Upper lobe of left lung (tissue), 6 donors: ENCODE results near the gene ROBO1. TPM values are rescaled to one million over a fixed set of nuclear protein-coding genes. Genes with fewer than 3 reads are reported as not detected.

Experiments used
- ATAC-seq, 2 donors: fragments of 200-7000 bp; cut with Tn5 transposase; one replicate each; pipeline ENCODE4 v1.9.1; 2022; ENCODE audit warnings: mild to moderate bottlenecking in 2 of 2, moderate library complexity in 2 of 2; ENCODE audit not compliant: low FRiP score in 2 of 2
- DNase-seq, 2 donors: peaks; one replicate each; pipeline ENCODE4 v3.0.0-alpha.2; 2019 to 2020
- H3K27ac ChIP-seq, 4 donors: fragments of 200-600 bp; sonication (generic); one replicate each; pipeline ENCODE4 v1.5.1; 2016 to 2019
- H3K27me3 ChIP-seq, 4 donors: fragments of 200-600 bp; sonication (generic); one replicate each; pipeline ENCODE4 v1.5.1; 2017 to 2019
- H3K36me3 ChIP-seq, 4 donors: fragments of 200-600 bp; sonication (generic); one replicate each; pipeline ENCODE4 v1.5.1; 2016 to 2019
- H3K4me1 ChIP-seq, 4 donors: fragments of 200-600 bp; sonication (generic); one replicate each; pipeline ENCODE4 v1.5.1; 2018 to 2019
- H3K4me3 ChIP-seq, 4 donors: fragments of 200-600 bp; sonication (generic); one replicate each; pipeline ENCODE4 v1.5.1; 2017 to 2019; ENCODE audit warnings: mild to moderate bottlenecking in 2 of 4, moderate library complexity in 1 of 4
- H3K9me3 ChIP-seq, 4 donors: fragments of 200-600 bp; sonication (generic); one replicate each; pipeline ENCODE4 v1.5.1; 2018 to 2019
- EP300 ChIP-seq, 4 donors: sonication (generic); formaldehyde crosslinking; IDR thresholded peaks; one replicate each; pipeline ENCODE4 v1.5.1; 2017; ENCODE audit warnings: antibody characterized with exemption in 4 of 4, control low read depth in 2 of 4
- POLR2A ChIP-seq, 4 donors: fragments of 450-650 bp; IDR thresholded peaks; one replicate each; pipeline ENCODE4 v1.5.1; 2016 to 2017; ENCODE audit warnings: antibody characterized with exemption in 4 of 4, mild to moderate bottlenecking in 2 of 4
- POLR2AphosphoS5 ChIP-seq, 2 donors: sonication (generic); formaldehyde crosslinking; IDR thresholded peaks; one replicate each; pipeline ENCODE4 v1.5.1; 2017; ENCODE audit warnings: antibody characterized with exemption in 2 of 2
- WGBS, 2 donors: methylation state at CpG; one replicate each; pipeline ENCODE4 v1.1.5; 2017 to 2018; 5-methylcytosine and 5-hydroxymethylcytosine counted together
- total RNA-seq, 6 donors: library from RNA; depleted of rRNA in 4 of 6; stranded (reverse); fragments of >200 nt in 4 of 6; gene quantifications; one replicate each; pipeline versions ENCODE4 v1.1.0 to v1.2.1, GENCODE V29; 2016 to 2021
- TF ChIP-seq, protein P1 (sequence below), 6 experiments: fragments of 450-650 bp in 4 of 6; fragments of 200-600 bp in 2 of 6; sonication (generic) in 2 of 6; IDR thresholded peaks; one replicate each; pipeline ENCODE4 v1.5.1; 2016 to 2019; ENCODE audit warnings: antibody characterized with exemption in 6 of 6
- donor health status: DM: no; HTN: no; CAD: no; lungs with moderate emphysema.
- donor health status: DM: no; HTN: yes; CAD: no; lungs with severe emphysema.

The ROBO1 gene
- total RNA-seq, 6 donors from 2014 or later, result 10.5 to 29.0 (median 18.0) TPM

DNA sequence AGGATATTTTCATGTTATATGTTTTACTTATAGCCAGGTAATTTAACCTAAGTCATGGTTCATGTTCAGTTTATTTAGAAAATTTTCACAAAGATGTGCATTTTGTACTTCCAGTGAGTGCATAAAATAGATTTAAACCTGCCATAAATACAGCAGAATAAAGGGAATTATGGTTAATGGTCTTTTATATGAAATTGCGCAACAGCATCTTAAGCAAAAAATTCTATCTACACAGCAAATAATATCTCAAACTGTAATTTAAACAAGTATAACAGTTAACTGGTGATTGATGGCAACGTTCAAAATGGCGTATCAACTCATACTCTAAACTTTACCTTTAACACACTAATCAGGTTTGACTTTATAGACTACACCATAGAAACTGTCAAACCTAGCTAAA lies 97.6 kb downstream of the ROBO1 start:
- ATAC-seq (no peak), DNase-seq (no peak)
- H3K27ac ChIP-seq, result no peak overlapping the region
- no peaks in the 10 kb centered on the region for H3K4me1 ChIP-seq
- H3K36me3 ChIP-seq, result no peaks in the 10 kb centered on the region
- WGBS, 2 donors, result 65 to 80% methylated on average over 3 of the region's 3 CpGs
- no peak overlapping the region for H3K4me3 ChIP-seq
- no peaks in the 10 kb centered on the region for H3K9me3 ChIP-seq
- no peak for TF ChIP-seq POLR2AphosphoS5 (IDR thresholded peaks at IDR 0.05)
- no peak for TF ChIP-seq POLR2A (IDR thresholded peaks at IDR 0.05)
- TF ChIP-seq, protein P1, sequence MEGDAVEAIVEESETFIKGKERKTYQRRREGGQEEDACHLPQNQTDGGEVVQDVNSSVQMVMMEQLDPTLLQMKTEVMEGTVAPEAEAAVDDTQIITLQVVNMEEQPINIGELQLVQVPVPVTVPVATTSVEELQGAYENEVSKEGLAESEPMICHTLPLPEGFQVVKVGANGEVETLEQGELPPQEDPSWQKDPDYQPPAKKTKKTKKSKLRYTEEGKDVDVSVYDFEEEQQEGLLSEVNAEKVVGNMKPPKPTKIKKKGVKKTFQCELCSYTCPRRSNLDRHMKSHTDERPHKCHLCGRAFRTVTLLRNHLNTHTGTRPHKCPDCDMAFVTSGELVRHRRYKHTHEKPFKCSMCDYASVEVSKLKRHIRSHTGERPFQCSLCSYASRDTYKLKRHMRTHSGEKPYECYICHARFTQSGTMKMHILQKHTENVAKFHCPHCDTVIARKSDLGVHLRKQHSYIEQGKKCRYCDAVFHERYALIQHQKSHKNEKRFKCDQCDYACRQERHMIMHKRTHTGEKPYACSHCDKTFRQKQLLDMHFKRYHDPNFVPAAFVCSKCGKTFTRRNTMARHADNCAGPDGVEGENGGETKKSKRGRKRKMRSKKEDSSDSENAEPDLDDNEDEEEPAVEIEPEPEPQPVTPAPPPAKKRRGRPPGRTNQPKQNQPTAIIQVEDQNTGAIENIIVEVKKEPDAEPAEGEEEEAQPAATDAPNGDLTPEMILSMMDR (IDR thresholded peaks at IDR 0.05), result no peak
- TF ChIP-seq EP300 (IDR thresholded peaks at IDR 0.05), result no peak
- no peaks in the 10 kb centered on the region for H3K27me3 ChIP-seq

DNA sequence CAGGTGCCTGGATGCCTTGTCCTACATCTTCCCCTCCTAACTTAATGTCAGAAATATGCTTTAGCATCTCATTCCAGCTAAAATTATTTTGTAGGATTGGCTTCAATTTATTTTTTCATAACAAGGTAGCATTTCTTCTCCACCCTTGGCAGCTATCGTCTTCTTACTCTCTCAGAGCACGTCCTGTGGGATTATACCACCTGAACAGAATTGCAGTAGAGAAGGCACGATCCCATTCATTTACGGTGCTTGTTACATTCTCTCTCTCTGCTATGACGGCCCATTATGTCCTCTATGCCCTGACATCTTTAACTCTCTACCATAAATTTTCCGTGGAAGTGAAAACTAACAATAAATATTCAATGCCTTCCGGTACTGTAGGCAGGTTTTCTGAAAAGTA lies 103.3 kb downstream of the ROBO1 start:
- Histone ChIP-seq H3K4me1 (no peaks in the 10 kb centered on the region), H3K9me3 (no peaks in the 10 kb centered on the region), H3K4me3 (no peak overlapping the region), H3K36me3 (no peaks in the 10 kb centered on the region), H3K27ac (no peak overlapping the region), H3K27me3 (no peaks in the 10 kb centered on the region)
- no peak for TF ChIP-seq POLR2A (IDR thresholded peaks at IDR 0.05)
- TF ChIP-seq, protein P1 (IDR thresholded peaks at IDR 0.05), result no peak
- TF ChIP-seq EP300 (IDR thresholded peaks at IDR 0.05), result no peak
- TF ChIP-seq POLR2AphosphoS5 (IDR thresholded peaks at IDR 0.05), result no peak
- WGBS, 2 donors, result 86 to 88% methylated on average over 7 of the region's 7 CpGs
- ATAC-seq, result no peak
- DNase-seq, result no peak

- Histone ChIP-seq H3K27me3 (no peaks in the 10 kb centered on the region), H3K27ac (no peak overlapping the region), H3K9me3 (no peaks in the 10 kb centered on the region), H3K4me1 (no peaks in the 10 kb centered on the region), H3K36me3 (no peaks in the 10 kb centered on the region), H3K4me3 (no peak overlapping the region)
- DNase-seq (no peak), ATAC-seq (no peak)
- TF ChIP-seq POLR2AphosphoS5 (IDR thresholded peaks at IDR 0.05) (no peak), POLR2A (IDR thresholded peaks at IDR 0.05) (no peak), EP300 (IDR thresholded peaks at IDR 0.05) (no peak)
- TF ChIP-seq, protein P1 (IDR thresholded peaks at IDR 0.05), result no peak
- WGBS, 2 donors, result 67 to 68% methylated on average over 3 of the region's 3 CpGs
Observed at GRCh38 chr3:79661896-79662295, 105.9 kb downstream of the ROBO1 start.

DNA sequence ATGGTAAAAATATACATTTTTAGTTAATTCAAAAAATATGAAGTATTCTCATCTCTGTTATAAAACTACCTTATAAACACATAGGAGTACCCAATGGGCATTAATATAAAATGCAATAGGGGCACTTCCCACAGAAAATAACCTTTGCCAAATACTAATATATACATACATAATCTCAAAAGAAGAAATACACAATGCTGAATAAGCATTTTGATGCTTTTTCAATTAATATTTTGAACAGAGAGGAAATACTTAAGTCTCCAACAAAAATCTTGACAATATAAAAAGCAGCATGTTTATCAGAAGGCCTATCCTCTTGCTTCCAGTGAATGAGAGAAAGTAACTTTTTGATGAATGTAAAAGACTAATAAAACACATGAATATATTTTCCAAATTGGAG lies 110.7 kb downstream of the ROBO1 start:
- no peak overlapping the region for H3K27ac ChIP-seq
- H3K4me1 ChIP-seq, result no peaks in the 10 kb centered on the region
- H3K27me3 ChIP-seq, result no peaks in the 10 kb centered on the region
- no peaks in the 10 kb centered on the region for H3K36me3 ChIP-seq
- no peak for DNase-seq
- H3K4me3 ChIP-seq, result no peak overlapping the region
- no peaks in the 10 kb centered on the region for H3K9me3 ChIP-seq
- TF ChIP-seq EP300 (IDR thresholded peaks at IDR 0.05), result no peak
- TF ChIP-seq POLR2A (IDR thresholded peaks at IDR 0.05), result no peak
- TF ChIP-seq, protein P1 (IDR thresholded peaks at IDR 0.05), result no peak
- TF ChIP-seq POLR2AphosphoS5 (IDR thresholded peaks at IDR 0.05), result no peak
- ATAC-seq, result no peak

- no peak overlapping the region for H3K4me3 ChIP-seq
- H3K27me3 ChIP-seq, result no peaks in the 10 kb centered on the region
- DNase-seq (no peak), ATAC-seq (no peak)
- WGBS, 2 donors, result 61 to 66% methylated on average over 3 of the region's 3 CpGs
- TF ChIP-seq, protein P1 (IDR thresholded peaks at IDR 0.05), result no peak
- TF ChIP-seq POLR2AphosphoS5 (IDR thresholded peaks at IDR 0.05) (no peak), EP300 (IDR thresholded peaks at IDR 0.05) (no peak), POLR2A (IDR thresholded peaks at IDR 0.05) (no peak)
- no peak overlapping the region for H3K27ac ChIP-seq
- no peaks in the 10 kb centered on the region for H3K4me1 ChIP-seq
- H3K9me3 ChIP-seq, result no peaks in the 10 kb centered on the region
- no peaks in the 10 kb centered on the region for H3K36me3 ChIP-seq
Observed at GRCh38 chr3:79654019-79654418, 113.8 kb downstream of the ROBO1 start.
